NB4 (cell line): ENCODE data around the gene CNTNAP2.

Experiments used
- MYC ChIP-seq: IDR thresholded peaks from 2 replicates; pipeline ENCODE4 v1.6.1; 2011; ENCODE audit warnings: low read depth, low read length
- POLR2A ChIP-seq: IDR thresholded peaks from 2 replicates; pipeline ENCODE4 v1.6.1; 2011; ENCODE audit warnings: mild to moderate bottlenecking; ENCODE audit not compliant: insufficient read length; ENCODE audit errors: extremely low read depth
- TF ChIP-seq, protein P1 (sequence below): IDR thresholded peaks from one replicate; pipeline ENCODE4 v1.5.1; 2012; ENCODE audit warnings: low read depth, low read length

DNA sequence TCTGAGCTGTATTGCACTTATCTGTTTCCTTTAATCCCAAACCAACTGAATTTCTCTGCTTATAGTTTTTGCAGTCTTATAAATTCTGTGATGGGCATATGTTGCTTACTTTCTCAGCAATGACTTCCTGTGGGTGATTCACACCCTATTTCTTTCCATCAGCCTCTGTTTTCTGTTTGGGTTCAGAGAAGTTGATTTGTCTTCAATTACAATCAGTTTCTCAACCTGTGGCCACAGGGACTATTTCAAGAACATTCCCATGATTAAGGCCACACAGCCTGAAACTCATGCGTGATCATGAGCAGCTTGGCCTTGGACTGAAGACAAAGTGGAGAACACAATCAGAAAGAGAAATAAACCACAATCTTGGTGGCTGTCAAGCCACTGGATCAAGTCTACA is 1299.4 kb downstream of the CNTNAP2 start:
- TF ChIP-seq, protein P1, sequence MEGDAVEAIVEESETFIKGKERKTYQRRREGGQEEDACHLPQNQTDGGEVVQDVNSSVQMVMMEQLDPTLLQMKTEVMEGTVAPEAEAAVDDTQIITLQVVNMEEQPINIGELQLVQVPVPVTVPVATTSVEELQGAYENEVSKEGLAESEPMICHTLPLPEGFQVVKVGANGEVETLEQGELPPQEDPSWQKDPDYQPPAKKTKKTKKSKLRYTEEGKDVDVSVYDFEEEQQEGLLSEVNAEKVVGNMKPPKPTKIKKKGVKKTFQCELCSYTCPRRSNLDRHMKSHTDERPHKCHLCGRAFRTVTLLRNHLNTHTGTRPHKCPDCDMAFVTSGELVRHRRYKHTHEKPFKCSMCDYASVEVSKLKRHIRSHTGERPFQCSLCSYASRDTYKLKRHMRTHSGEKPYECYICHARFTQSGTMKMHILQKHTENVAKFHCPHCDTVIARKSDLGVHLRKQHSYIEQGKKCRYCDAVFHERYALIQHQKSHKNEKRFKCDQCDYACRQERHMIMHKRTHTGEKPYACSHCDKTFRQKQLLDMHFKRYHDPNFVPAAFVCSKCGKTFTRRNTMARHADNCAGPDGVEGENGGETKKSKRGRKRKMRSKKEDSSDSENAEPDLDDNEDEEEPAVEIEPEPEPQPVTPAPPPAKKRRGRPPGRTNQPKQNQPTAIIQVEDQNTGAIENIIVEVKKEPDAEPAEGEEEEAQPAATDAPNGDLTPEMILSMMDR, result no peak
- TF ChIP-seq MYC, result no peak
- no peak for TF ChIP-seq POLR2A
